ENCODE measurements around the gene MITD1. TPM values are rescaled to one million over a fixed set of nuclear protein-coding genes. Genes with fewer than 3 reads are reported as not detected.
"Not testable (repeated sequence)": the region's sequence is repeated elsewhere in the genome, so short reads cannot be mapped to it uniquely, and the experiment has no call there.

Gene MITD1
- total RNA-seq, 1 donor from 2014 or later: 18.0 TPM

DNA sequence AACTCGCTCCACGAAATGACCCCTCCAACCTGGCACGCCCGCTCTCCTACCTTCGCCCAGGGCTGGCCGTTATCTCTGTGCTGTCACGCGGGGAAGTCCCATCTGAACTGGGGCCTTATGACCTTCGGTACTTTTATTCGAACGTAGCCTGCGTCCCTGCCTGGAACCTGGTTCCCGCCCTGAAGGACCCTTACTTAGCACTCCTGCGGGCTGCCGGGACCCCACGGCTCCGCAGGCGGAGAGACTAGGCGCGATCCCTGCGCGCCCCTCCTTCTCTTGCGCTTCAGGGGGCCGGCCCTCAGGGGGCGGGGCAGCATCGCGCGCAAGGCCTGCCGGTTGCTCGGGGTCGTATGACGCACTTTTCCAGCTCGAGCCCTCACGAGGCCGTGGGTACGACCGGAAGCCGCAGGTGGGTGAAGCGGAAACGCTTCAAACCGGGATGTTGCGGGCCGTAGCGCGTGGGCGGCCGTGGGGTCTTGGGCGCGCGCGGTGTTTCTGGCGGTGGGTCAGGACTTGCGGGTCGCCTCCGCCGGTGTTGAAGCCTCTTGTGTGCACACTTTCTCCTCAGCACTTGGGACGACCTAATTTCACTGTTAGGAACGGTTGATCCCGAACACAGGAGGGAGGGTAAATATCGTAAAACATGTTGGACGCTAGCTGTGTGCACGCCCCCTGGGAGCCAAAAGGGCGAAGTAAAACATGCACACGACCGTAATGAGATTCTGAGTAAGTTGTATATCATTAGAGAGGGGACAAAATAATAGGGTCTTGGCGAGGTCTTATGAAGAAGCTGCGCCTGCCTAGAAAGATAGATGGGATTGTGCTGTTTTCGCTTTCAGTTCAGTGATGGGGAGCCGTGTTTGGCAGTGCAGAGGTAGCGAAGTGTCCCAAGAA lies 26.0 kb downstream of the MITD1 start, which contains the start of the genes LIPT1 and TSGA10:
Gene LIPT1 (plus strand): TSS at position 325 of the 894 bp plus-strand sequence. CDS start 6,991 bp downstream, outside the sequence.
Gene TSGA10 (minus strand): TSS at position 300 of the 894 bp plus-strand sequence. CDS start 45,503 bp downstream, outside the sequence.
- DNase-seq (ENCODE audit: low spot score): peak; percentile 95

DNA sequence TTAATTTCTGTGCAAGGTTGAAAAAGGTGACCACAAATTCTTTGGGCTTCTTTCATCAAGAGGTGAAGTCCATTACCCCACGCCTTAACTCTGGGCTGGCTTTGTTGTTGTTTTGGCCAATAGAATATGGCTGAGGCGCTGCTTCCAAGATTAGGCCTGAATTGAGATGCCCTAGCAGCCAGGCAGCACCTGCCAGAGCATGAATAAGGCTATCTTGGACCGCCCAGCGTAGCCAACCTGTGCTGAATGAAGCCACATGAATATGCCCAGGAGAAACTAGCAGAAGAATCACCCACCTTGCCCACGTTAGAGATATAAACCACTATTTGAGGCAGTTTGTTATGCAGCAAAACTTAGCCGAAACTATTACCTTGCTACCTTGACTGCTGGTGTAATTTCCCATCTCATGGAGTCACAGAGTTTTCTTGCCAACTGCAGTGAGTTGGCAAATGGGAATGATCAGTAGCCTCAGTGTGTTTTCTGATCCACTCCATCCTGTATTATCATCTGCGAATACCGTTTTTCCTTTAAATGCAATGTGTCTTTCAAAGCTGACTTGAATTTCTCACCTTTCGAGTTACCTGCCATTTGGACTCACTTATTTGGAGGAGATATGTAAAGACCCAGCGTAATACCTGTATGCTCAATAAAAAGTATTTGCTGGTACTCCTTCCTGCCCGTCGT lies 26.8 kb downstream of the MITD1 start:
- no peak for DNase-seq (ENCODE audit: low spot score)

DNA sequence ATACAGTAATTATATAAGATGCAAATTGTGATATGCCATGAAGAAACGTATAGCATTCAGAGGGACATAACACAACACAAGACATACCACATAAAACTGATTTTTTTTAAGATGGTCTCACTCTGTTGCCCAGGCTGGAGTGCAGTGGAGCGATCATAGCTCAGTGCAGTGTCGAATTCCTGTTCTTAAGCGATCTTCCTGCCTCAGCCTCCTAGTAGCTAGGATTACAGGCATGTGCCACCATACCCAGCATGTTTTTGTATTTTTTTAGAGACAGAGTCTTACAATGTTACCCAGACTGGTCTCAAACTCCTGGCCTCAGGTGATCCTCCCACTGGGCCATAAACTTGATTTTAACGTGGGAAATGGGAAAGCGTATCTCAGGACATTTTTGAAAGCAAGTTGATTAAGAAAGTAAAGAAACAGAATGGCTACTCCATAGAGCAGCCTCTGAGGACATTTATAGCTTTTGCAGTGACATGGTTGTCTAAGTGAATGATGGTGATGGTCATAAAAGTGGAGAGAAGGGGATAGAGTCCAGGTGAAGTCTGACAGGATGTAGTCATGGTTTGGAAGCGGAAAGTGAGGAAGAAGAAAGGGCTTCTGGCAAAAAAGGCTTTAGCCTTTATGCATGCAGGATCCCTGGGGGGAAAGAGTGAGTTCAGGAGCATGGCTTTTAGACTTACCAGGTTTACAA lies 28.5 kb downstream of the MITD1 start:
- no peak for DNase-seq (ENCODE audit: low spot score)

DNA sequence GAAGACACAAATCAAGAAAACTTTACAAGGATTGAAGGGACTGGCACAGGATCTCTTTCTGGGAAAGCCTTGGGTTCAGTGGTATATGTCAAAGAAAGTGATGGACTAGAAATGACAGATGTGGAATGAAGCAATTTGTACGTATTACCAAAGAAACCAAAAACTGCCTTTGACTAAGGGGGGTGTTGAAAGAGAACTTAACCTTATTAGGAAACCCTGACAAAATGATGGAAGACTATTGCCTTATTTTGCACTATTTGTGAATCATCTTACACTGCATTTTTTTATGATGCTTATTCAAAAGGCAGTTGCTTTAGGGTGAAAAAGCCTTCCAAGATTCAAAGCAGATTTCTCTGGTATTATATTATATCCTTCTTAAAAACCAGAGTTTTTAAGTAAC lies 30.2 kb downstream of the MITD1 start:
- no peak for DNase-seq (ENCODE audit: low spot score)

DNA sequence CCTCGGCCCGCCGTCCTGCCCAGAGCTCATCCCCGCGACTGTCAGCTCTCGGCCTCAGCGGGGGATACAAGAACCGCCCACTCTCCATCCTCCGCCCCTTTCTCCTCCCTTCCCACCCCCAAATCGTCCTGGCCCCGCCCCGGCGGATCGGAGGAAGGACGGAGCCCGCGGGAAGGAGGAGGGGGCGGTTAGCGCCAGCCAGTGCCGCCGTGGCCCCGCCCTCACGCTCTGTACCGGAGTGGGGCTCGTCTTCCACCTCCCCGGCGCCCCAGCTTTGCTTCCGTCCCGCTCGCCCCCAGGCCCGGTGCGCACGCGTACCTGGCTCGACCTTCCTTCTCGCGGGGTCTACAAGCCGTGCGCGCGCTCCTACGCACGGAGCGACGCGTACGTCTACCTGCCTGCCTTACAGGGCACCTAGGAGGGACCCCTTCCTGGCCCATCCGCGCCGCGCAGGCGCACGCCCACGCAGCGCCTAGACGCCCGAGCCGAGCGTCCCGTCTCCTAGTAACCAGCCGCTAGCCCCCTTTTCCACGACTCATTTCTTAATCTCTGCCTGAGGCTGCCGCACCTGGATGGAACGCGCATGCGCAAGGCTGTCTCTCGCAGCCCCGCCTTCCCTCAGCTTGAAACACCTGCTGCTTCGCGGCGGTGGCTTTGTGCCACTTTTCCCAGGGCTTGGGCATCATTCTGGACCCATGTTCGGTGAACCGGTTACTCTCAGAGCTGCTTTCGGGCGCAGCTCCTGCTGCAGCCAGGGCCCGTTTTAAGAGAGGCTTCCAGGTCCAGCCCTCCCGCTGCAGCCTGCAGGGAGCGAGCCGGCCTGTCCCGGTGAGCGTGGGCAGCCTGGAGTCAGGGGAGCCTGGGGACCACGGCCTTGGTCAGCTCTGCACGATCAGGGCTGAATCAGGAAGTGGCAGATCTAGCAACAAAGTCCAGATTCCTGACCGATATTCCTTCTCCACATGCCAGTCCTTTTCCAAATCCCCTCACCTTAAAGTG lies 39.4 kb downstream of the MITD1 start, which contains the start of gene C2orf15:
Gene C2orf15 (plus strand): TSS at position 598 of the 999 bp plus-strand sequence. CDS start 8,852 bp downstream, outside the sequence.
- DNase-seq (ENCODE audit: low spot score): peak; percentile 97

DNA sequence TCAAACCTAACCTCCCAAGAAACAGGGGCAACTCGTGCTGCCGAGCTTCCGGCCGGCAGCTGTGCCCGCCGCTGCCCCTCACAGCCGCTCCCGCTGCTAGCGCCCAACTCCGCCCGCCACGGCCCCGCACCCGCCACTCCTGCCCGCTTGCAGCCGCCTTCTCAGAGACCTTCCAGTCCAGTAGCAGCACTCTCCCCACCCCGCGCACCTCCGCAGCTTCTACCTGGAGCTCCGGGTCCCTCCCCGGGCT lies 40.1 kb downstream of the MITD1 start:
- DNase-seq (ENCODE audit: low spot score): no peak

DNA sequence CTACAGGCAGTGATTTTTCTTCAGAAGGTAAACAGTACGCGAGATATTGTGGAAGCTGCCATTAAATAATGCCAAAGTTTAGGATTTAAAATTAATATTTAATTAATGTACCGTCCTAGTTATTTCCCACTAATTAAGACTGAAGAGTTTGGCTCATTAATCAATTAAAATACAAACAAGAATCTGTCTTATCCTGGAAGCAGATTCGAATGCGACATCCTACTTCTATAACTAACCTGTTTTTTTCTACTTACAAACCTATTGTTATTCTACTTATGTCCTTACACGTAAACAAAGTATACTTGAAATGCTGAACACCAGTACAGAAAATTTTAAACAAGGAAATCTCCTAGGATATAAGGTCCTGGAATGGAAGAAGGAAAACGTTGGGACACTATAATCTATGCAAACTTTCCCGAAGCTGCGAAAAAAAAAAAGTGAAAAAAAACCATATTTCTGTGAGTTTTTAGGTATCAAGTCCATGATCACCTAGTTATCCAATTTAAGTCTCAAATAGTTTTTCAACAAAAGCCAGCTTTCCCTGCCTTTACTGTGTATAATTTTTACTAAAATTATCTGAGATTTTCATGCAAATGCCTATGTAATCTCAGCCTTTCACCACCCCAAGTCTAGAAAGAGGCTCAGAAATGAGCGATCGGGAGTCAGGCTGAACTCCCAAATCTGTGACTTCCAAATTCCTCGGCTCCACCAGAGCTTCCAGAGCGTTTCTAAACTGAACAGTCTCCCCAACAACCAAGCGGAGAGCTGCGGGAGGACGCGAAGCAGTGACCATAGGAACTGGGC lies 40.6 kb downstream of the MITD1 start:
- no peak for DNase-seq (ENCODE audit: low spot score)

DNA sequence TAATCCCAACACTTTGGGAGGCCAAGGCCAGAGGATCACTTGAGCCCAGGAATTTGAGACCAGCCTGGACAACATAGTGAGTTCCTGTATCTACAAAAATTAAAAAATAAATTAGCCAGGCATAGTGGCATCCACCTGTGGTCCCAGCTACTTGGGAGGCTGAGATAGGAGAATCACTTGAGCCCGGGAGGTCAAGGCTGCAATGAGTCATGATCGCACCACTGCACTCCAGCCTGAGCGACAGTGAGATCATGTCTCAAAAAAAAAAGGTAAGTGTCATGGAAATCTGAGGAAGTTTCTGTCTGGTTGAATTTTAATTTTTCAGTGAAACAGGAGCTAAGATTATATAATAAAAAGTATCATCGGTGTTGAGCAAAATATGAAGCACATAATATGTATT lies 41.9 kb downstream of the MITD1 start:
- no peak for DNase-seq (ENCODE audit: low spot score)

DNA sequence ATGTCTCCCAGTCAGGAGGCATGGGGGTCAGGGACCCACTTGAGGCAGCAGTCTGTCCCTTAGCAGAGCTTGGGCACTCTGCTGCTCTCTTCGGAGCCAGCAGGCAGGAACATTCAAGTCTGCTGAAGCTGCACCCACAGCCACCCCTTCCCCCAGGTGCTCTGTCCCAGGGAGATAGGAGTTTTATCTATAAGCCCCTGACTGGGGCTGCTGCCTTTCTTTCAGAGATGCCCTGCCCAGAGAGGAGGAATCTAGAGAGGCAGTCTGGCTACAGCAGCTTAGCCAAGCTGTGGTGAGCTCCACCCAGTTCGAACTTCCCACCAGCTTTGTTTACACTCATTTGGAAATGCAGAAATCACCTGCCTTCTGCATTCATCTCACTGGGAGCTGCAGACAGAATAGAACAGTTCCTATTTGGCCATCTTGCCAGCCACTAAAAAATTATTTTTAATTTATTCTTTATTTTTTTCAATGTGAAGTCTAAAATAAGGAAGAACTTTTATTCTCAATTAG lies 45.8 kb downstream of the MITD1 start:
- DNase-seq (ENCODE audit: low spot score): not testable (repeated sequence)

DNA sequence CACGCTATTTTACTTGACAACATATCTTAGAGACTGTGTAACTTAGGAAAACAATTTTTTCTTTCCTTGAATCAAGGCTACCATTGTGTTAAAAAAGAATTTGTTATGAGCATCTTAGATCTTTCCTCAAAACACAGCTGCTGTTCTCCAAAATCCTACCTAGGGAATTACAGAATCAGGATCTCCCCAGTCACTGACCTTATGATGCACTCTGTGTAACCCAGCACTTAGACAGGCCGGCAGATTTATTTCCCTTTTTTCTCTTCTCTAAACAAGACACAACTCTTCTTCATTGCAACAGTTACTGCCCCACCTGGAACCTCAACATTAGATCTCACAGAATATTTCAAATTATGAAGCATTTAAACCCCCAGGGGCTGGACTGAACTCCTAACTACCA lies 52.9 kb downstream of the MITD1 start:
- DNase-seq (ENCODE audit: low spot score): no peak

Other genes starting within 250 kb of the MITD1 start
- gene CRACDL, start 244.8 kb downstream of the MITD1 start, total RNA-seq: 7.9 TPM
- 0.32 TPM for gene C2orf15, start 39.4 kb downstream of the MITD1 start, total RNA-seq
- 7.7 TPM for gene TSGA10, start 26.1 kb downstream of the MITD1 start, total RNA-seq
- 7.5 TPM for gene LIPT1, start 26.1 kb downstream of the MITD1 start, total RNA-seq
- gene MRPL30, start 126 bp upstream of the MITD1 start, total RNA-seq: 21.9 TPM
- not detected for gene LYG2, start 74.6 kb upstream of the MITD1 start, total RNA-seq
- 1.1 TPM for gene LYG1, start 120.1 kb upstream of the MITD1 start, total RNA-seq
- 25.1 TPM for gene TXNDC9, start 155.3 kb upstream of the MITD1 start, total RNA-seq
- 46.1 TPM for gene EIF5B, start 156.3 kb upstream of the MITD1 start, total RNA-seq